K562 (cell line): ENCODE measurements around the gene GNG3. TPM values are rescaled to one million over a fixed set of nuclear protein-coding genes. Genes with fewer than 3 reads are reported as not detected.
A peak's percentile ranks its signal among the peaks of the same experiment; 100 is the strongest.

Experiments used
- ATF1 ChIP-seq, 2 experiments: fragments of 450-650 bp in 1 of 2; IDR thresholded peaks; 2 replicates each; pipeline ENCODE4 v1.6.1; 2016; ENCODE audit warnings: missing compliant biosample characterization in 1 of 2, missing genetic modification characterization in 1 of 2
- BRD4 ChIP-seq: fragments of 200-600 bp; sonication (generic); IDR thresholded peaks from 2 replicates; pipeline ENCODE4 v1.6.1; 2017; ENCODE audit warnings: inconsistent platforms
- CREB5 ChIP-seq: fragments of 250-450 bp; sonication (Bioruptor Pico); IDR thresholded peaks from 2 replicates; pipeline ENCODE4 v1.5.0; 2020; ENCODE audit warnings: mild to moderate bottlenecking
- HDAC3 ChIP-seq: fragments of 450-650 bp; IDR thresholded peaks from 2 replicates; pipeline ENCODE4 v1.6.1; 2018; ENCODE audit warnings: borderline replicate concordance, mild to moderate bottlenecking, moderate library complexity; ENCODE audit not compliant: partially characterized antibody
- HNRNPK ChIP-seq: fragments of 200-400 bp; formaldehyde crosslinking; IDR thresholded peaks from one replicate; pipeline ENCODE4 v1.6.1; 2018; ENCODE audit warnings: mild to moderate bottlenecking, low read depth, low read length; ENCODE audit not compliant: poor library complexity, severe bottlenecking
- ID3 ChIP-seq, 2 experiments: fragments of 250-450 bp in 1 of 2; fragments of 450-650 bp in 1 of 2; sonication (Bioruptor Pico) in 1 of 2; IDR thresholded peaks; 2 replicates each; pipeline versions ENCODE4 v1.6.1 to v1.8.0; 2016 to 2021; ENCODE audit warnings: mild to moderate bottlenecking in 2 of 2, moderate library complexity in 2 of 2, missing compliant biosample characterization in 1 of 2, missing genetic modification characterization in 1 of 2
- RAD21 ChIP-seq, 2 experiments: fragments of 250-450 bp in 1 of 2; fragments of 450-650 bp in 1 of 2; sonication (Bioruptor Pico) in 1 of 2; formaldehyde crosslinking in 1 of 2; IDR thresholded peaks in 1 of 2; conservative IDR thresholded peaks in 1 of 2; 2 replicates each; pipeline versions ENCODE4 v1.4.0 to v1.8.0; 2020 to 2022; ENCODE audit warnings: mild to moderate bottlenecking in 2 of 2, moderate library complexity in 1 of 2
- RCOR1 ChIP-seq, 2 experiments: IDR thresholded peaks; 2 replicates each; pipeline ENCODE4 v1.6.1; 2012; ENCODE audit warnings: low read depth in 2 of 2, low read length in 2 of 2, borderline replicate concordance in 1 of 2, improper control_type of control experiment in 1 of 2
- ZNF12 ChIP-seq: sonication (generic); formaldehyde crosslinking; IDR thresholded peaks from 2 replicates; pipeline ENCODE4 v1.4.0; 2020; ENCODE audit warnings: mild to moderate bottlenecking, missing genetic modification reagents
- polyA plus RNA-seq, 8 experiments: library from polyadenylated mRNA; depleted of rRNA in 4 of 8; stranded (reverse) in 5 of 8; unstranded in 3 of 8; fragments of >200 nt; fragmentation: Nextera tagmentation in 2 of 8; fragmentation: Illumina TruSeq in 1 of 8; extraction: Ambion mirVana in 2 of 8; extraction: Trizol in 1 of 8; gene quantifications; 2 replicates each; pipeline versions ENCODE4 v1.2.1 to v1.2.3, GENCODE V29; 2011 to 2014; ENCODE audit warnings: inconsistent platforms in 1 of 8, missing spikeins in 1 of 8
- total RNA-seq, 7 experiments: library from RNA; depleted of rRNA in 6 of 7; stranded (reverse); fragments of >200 nt in 6 of 7; fragmentation: Illumina TruSeq in 2 of 7; extraction: Trizol in 2 of 7; gene quantifications; 2 replicates each; pipeline versions ENCODE4 v1.2.1 to v1.2.3, GENCODE V29; 2011 to 2021; ENCODE audit warnings: low replicate concordance in 1 of 7
- TF ChIP-seq, protein P1 (sequence below), 2 experiments: fragments of 450-650 bp; formaldehyde crosslinking in 1 of 2; IDR thresholded peaks; 2 replicates each; pipeline versions ENCODE4 v1.4.0 to v1.6.1; 2014 to 2020; ENCODE audit warnings: mild to moderate bottlenecking in 2 of 2, borderline replicate concordance in 1 of 2, low read depth in 1 of 2
- TF ChIP-seq, protein P2 (sequence below): IDR thresholded peaks from 2 replicates; pipeline ENCODE4 v1.6.1; 2016; ENCODE audit warnings: missing genetic modification characterization, missing compliant biosample characterization

The GNG3 gene
- total and polyA plus RNA-seq, 9 of the 15 experiments (the other 6 are each of a cell fraction or from before 2014, with no cell fraction given) = 0.07 TPM; not detected in 8

DNA sequence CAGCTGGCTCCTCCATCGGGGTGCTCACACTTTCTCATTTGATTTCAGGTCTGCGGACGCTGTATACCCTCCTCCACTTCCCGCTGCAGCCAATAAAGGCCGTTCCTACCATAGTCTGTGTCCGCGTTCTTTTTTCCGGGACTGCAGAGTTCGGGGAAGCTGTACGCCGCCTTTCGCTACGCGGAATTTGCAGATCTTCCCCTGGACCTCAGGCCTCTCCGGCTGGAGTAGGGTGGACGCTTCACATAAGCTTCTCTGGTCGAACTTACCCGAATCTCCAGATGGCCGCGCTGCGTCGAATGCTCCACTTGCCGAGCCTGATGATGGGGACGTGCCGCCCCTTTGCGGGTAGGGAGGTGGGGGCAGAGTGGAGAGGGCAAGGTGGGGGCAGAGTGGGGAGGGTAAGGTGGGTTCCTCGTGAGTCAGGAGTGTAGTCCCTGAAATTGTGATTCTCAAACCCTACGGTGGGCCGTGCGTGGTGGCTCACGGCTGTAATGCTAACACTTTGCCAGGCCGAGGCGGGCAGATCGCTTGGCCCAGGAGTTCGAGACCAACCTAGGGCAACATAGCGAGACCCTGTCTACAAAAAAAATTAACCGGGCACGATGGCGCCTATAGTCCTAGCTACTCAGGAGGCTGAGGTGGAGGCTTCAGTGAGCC, 41.7 kb upstream of the GNG3 start (continued):
- TF ChIP-seq, protein P1, sequence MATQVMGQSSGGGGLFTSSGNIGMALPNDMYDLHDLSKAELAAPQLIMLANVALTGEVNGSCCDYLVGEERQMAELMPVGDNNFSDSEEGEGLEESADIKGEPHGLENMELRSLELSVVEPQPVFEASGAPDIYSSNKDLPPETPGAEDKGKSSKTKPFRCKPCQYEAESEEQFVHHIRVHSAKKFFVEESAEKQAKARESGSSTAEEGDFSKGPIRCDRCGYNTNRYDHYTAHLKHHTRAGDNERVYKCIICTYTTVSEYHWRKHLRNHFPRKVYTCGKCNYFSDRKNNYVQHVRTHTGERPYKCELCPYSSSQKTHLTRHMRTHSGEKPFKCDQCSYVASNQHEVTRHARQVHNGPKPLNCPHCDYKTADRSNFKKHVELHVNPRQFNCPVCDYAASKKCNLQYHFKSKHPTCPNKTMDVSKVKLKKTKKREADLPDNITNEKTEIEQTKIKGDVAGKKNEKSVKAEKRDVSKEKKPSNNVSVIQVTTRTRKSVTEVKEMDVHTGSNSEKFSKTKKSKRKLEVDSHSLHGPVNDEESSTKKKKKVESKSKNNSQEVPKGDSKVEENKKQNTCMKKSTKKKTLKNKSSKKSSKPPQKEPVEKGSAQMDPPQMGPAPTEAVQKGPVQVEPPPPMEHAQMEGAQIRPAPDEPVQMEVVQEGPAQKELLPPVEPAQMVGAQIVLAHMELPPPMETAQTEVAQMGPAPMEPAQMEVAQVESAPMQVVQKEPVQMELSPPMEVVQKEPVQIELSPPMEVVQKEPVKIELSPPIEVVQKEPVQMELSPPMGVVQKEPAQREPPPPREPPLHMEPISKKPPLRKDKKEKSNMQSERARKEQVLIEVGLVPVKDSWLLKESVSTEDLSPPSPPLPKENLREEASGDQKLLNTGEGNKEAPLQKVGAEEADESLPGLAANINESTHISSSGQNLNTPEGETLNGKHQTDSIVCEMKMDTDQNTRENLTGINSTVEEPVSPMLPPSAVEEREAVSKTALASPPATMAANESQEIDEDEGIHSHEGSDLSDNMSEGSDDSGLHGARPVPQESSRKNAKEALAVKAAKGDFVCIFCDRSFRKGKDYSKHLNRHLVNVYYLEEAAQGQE (IDR thresholded peaks at IDR 0.05; ENCODE audit: borderline replicate concordance) = no peak
- TF ChIP-seq, protein P1 (CRISPR knock-in tag; IDR thresholded peaks at IDR 0.05; ENCODE audit: low read depth) = no peak
- no peak for TF ChIP-seq HDAC3
- TF ChIP-seq RAD21 (CRISPR knock-in tag; conservative IDR thresholded peaks at IDR 0.05 in 1 of 2, IDR thresholded peaks at IDR 0.05 in 1 of 2) = 0 out of 4 replicates have a peak, but pooled peaks of 1 of the 2 experiments have one; percentile 2
- TF ChIP-seq ATF1 (CRISPR knock-in tag; IDR thresholded peaks at IDR 0.05) = no peak
- no peak for TF ChIP-seq ATF1 (tag; IDR thresholded peaks at IDR 0.05)
- TF ChIP-seq CREB5 (CRISPR knock-in tag) = no peak
- no peak for TF ChIP-seq RCOR1 (IDR thresholded peaks at IDR 0.05; ENCODE audit: borderline replicate concordance in 1 of 2, low read depth in 2 of 2, low read length in 2 of 2)
- TF ChIP-seq, protein P2, sequence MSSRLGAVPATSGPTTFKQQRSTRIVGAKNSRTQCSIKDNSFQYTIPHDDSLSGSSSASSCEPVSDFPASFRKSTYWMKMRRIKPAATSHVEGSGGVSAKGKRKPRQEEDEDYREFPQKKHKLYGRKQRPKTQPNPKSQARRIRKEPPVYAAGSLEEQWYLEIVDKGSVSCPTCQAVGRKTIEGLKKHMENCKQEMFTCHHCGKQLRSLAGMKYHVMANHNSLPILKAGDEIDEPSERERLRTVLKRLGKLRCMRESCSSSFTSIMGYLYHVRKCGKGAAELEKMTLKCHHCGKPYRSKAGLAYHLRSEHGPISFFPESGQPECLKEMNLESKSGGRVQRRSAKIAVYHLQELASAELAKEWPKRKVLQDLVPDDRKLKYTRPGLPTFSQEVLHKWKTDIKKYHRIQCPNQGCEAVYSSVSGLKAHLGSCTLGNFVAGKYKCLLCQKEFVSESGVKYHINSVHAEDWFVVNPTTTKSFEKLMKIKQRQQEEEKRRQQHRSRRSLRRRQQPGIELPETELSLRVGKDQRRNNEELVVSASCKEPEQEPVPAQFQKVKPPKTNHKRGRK (tag) = no peak
- no peak; the same call in 1 of the 2 replicates for TF ChIP-seq ZNF12 (CRISPR knock-in tag)
- no peak for TF ChIP-seq BRD4
- no peak for TF ChIP-seq ID3 (CRISPR knock-in tag; IDR thresholded peaks at IDR 0.05)
- TF ChIP-seq ID3 (tag; IDR thresholded peaks at IDR 0.05) = no peak
- TF ChIP-seq HNRNPK = no peak
